Naive B cell (primary cell): ENCODE results near the gene ZNF112. TPM values are rescaled to one million over a fixed set of nuclear protein-coding genes. Genes with fewer than 3 reads are reported as not detected.
"Not testable (repeated sequence)": the region's sequence is repeated elsewhere in the genome, so short reads cannot be mapped to it uniquely, and the experiment has no call there.

Experiments
- ATAC-seq, 2 donors: fragments of 150-1000 bp; cut with Tn5 transposase; 2 replicates each; pipeline ENCODE4 v1.10.0; 2021; ENCODE audit warnings: low read depth in 2 of 2, mild to moderate bottlenecking in 2 of 2, moderate library complexity in 2 of 2
- DNase-seq: peaks from one replicate; pipeline ENCODE4 v3.0.0; 2022
- H3K27ac Mint-ChIP-seq, 6 donors: one replicate each; pipeline ENCODE4 v1.8.0; 2020 to 2022; ENCODE audit warnings: mild to moderate bottlenecking in 6 of 6, mixed read lengths in 6 of 6, moderate library complexity in 5 of 6, inconsistent platforms in 2 of 6
- H3K27me3 Mint-ChIP-seq, 3 donors: one replicate each; pipeline ENCODE4 v1.8.0; 2021 to 2022; ENCODE audit warnings: mixed read lengths in 3 of 3, mild to moderate bottlenecking in 1 of 3
- H3K36me3 Mint-ChIP-seq, 2 donors: one replicate each; pipeline ENCODE4 v1.8.0; 2020 to 2022; ENCODE audit warnings: mixed read lengths in 2 of 2, inconsistent platforms in 1 of 2, mild to moderate bottlenecking in 1 of 2
- H3K4me1 Mint-ChIP-seq, 3 donors: one replicate each; pipeline ENCODE4 v1.8.0; 2020 to 2022; ENCODE audit warnings: mixed read lengths in 3 of 3, inconsistent platforms in 1 of 3, mild to moderate bottlenecking in 1 of 3, moderate library complexity in 1 of 3
- H3K4me3 Mint-ChIP-seq, 8 donors: one replicate each; pipeline ENCODE4 v1.8.0; 2020 to 2022; ENCODE audit warnings: mild to moderate bottlenecking in 8 of 8, mixed read lengths in 8 of 8, moderate library complexity in 8 of 8, inconsistent platforms in 2 of 8
- H3K9me3 Mint-ChIP-seq, 7 donors: one replicate each; pipeline ENCODE4 v1.8.0; 2020 to 2022; ENCODE audit warnings: mixed read lengths in 7 of 7, mild to moderate bottlenecking in 5 of 7, inconsistent platforms in 2 of 7, moderate library complexity in 1 of 7
- polyA plus RNA-seq, 6 donors: library from polyadenylated mRNA; unstranded; fragments of 300-500 nt; fragmentation: Illumina TruSeq; gene quantifications; one replicate each; pipeline ENCODE4 v1.2.3, GENCODE V29; 2021; ENCODE audit warnings: low read depth in 6 of 6

ZNF112 gene
- polyA plus RNA-seq, result 1 to 10 TPM in 1 of 6 donors, under 1 TPM in 4, not detected in 1; 0.12 to 1.0 (median 0.36) TPM

- H3K9me3 Mint-ChIP-seq, result peaks cover 7 to 64% (median 26%) of the 10 kb centered on the region in 7 donors
- ATAC-seq (peak; percentile 53 to 55), DNase-seq (peak; percentile 20)
- H3K27ac Mint-ChIP-seq, result peak within 1 kb of the TSS; percentile 55 to 95 (median 77)
- peaks cover 14 to 19% (median 16%) of the 10 kb centered on the region in 3 donors for H3K4me1 Mint-ChIP-seq
- peaks cover 9 to 11% of the 10 kb centered on the region in 2 donors for H3K36me3 Mint-ChIP-seq
- peaks cover under 1 to 5% (median 2%) of the 10 kb centered on the region in 3 donors for H3K27me3 Mint-ChIP-seq
- H3K4me3 Mint-ChIP-seq, result peak within 1 kb of the TSS; percentile 72 to 94 (median 89)
Observed at GRCh38 chr19:44356383-44357111, at the start of gene ZNF112. TSS of gene ZNF112 (minus strand) at chr19:44356680. CDS start at chr19:44340539, 16,141 bp downstream.

- peak; percentile 85 for DNase-seq
- Mint-ChIP-seq H3K4me3 (peak within 1 kb of the TSS; percentile 89 to 100 (median 98)), H3K4me1 (peaks cover 7 to 17% (median 11%) of the 10 kb centered on the region in 3 donors), H3K27me3 (peaks cover 0 to 22% (median 10%) of the 10 kb centered on the region in 3 donors), H3K36me3 (peaks cover 28 to 35% of the 10 kb centered on the region in 2 donors), H3K27ac (peak within 1 kb of the TSS in 5 of 6 donors; percentile 74 to 95 (median 90)), H3K9me3 (peaks cover 12 to 57% (median 48%) of the 10 kb centered on the region in 7 donors)
- ATAC-seq, result peak; percentile 99
Observed at GRCh38 chr19:44401139-44402115, 44.9 kb upstream of the ZNF112 start, which contains the start of gene ZNF285. TSS of gene ZNF285 (minus strand) at chr19:44401608. CDS start at chr19:44397213, 4,395 bp downstream.

GRCh38 chr19:44389268-44389667, 32.8 kb upstream of the ZNF112 start:
- not testable (repeated sequence) for ATAC-seq, H3K4me1 Mint-ChIP-seq, DNase-seq, H3K4me3 Mint-ChIP-seq, H3K27me3 Mint-ChIP-seq, H3K27ac Mint-ChIP-seq
- H3K36me3 Mint-ChIP-seq, result peaks cover 68 to 78% of the 10 kb centered on the region in 2 donors
- H3K9me3 Mint-ChIP-seq, result peaks cover 13 to 62% (median 45%) of the 10 kb centered on the region in 7 donors

GRCh38 chr19:44374789-44375188, 18.3 kb upstream of the ZNF112 start:
- ATAC-seq (no peak), DNase-seq (no peak)
- no peaks in the 10 kb centered on the region for H3K4me1 Mint-ChIP-seq
- H3K36me3 Mint-ChIP-seq, result peaks cover 15% of the 10 kb centered on the region in 2 donors
- peaks cover 3 to 28% (median 6%) of the 10 kb centered on the region in 3 donors for H3K27me3 Mint-ChIP-seq
- no peak overlapping the region for H3K27ac Mint-ChIP-seq
- H3K4me3 Mint-ChIP-seq, result no peak overlapping the region
- peaks cover 0 to 79% (median 37%) of the 10 kb centered on the region in 7 donors for H3K9me3 Mint-ChIP-seq

GRCh38 chr19:44371815-44372480, 15.5 kb upstream of the ZNF112 start:
- DNase-seq (no peak), ATAC-seq (no peak)
- no peak overlapping the region for H3K27ac Mint-ChIP-seq
- H3K27me3 Mint-ChIP-seq, result peaks cover 14 to 32% (median 16%) of the 10 kb centered on the region in 3 donors
- H3K4me1 Mint-ChIP-seq, result no peaks in the 10 kb centered on the region
- H3K9me3 Mint-ChIP-seq, result peaks cover 4 to 81% (median 33%) of the 10 kb centered on the region in 7 donors
- no peak overlapping the region for H3K4me3 Mint-ChIP-seq
- peaks cover 11 to 28% of the 10 kb centered on the region in 2 donors for H3K36me3 Mint-ChIP-seq

- peaks cover 0 to 14% of the 10 kb centered on the region in 2 donors for H3K36me3 Mint-ChIP-seq
- peaks cover 4 to 70% (median 20%) of the 10 kb centered on the region in 7 donors for H3K9me3 Mint-ChIP-seq
- DNase-seq (no peak), ATAC-seq (no peak)
- H3K27ac Mint-ChIP-seq, result no peak overlapping the region
- H3K4me1 Mint-ChIP-seq, result no peaks in the 10 kb centered on the region
- H3K4me3 Mint-ChIP-seq, result peak overlapping the region in 2 of 8 donors; percentile 36 to 57
- peaks cover 21 to 43% (median 34%) of the 10 kb centered on the region in 3 donors for H3K27me3 Mint-ChIP-seq
Observed at GRCh38 chr19:44367024-44367423, 10.5 kb upstream of the ZNF112 start.

- Mint-ChIP-seq H3K36me3 (peaks cover 10 to 17% of the 10 kb centered on the region in 2 donors), H3K4me1 (peaks cover 5 to 12% (median 11%) of the 10 kb centered on the region in 3 donors), H3K27me3 (no peaks in the 10 kb centered on the region), H3K9me3 (peaks cover under 1 to 55% (median 31%) of the 10 kb centered on the region in 7 donors), H3K4me3 (no peak overlapping the region), H3K27ac (no peak overlapping the region)
- no peak for DNase-seq
- no peak for ATAC-seq
Observed at GRCh38 chr19:44346556-44346955, 9.9 kb downstream of the ZNF112 start.

GRCh38 chr19:44345959-44346358, 10.5 kb downstream of the ZNF112 start:
- H3K36me3 Mint-ChIP-seq, result peaks cover 14 to 18% of the 10 kb centered on the region in 2 donors
- no peak overlapping the region for H3K27ac Mint-ChIP-seq

GRCh38 chr19:44344255-44344654, 12.2 kb downstream of the ZNF112 start:
- ATAC-seq (peak; percentile 93 to 100), DNase-seq (peak; percentile 36)
- Mint-ChIP-seq H3K9me3 (peaks cover 4 to 44% (median 21%) of the 10 kb centered on the region in 7 donors), H3K27ac (peak overlapping the region in 4 of 6 donors; percentile 44 to 94 (median 66)), H3K27me3 (no peaks in the 10 kb centered on the region), H3K36me3 (peaks cover 19 to 21% of the 10 kb centered on the region in 2 donors), H3K4me3 (peak overlapping the region in 3 of 8 donors; percentile 34 to 65 (median 55)), H3K4me1 (peaks cover 5 to 12% (median 11%) of the 10 kb centered on the region in 3 donors)

More at GRCh38 chr19:44345959-44346358, 10.5 kb downstream of the ZNF112 start:
- H3K27me3 Mint-ChIP-seq, result no peaks in the 10 kb centered on the region
- ATAC-seq, result no peak
- peaks cover 5 to 12% (median 11%) of the 10 kb centered on the region in 3 donors for H3K4me1 Mint-ChIP-seq
- H3K9me3 Mint-ChIP-seq, result peaks cover 0 to 52% (median 31%) of the 10 kb centered on the region in 7 donors
- no peak overlapping the region for H3K4me3 Mint-ChIP-seq
- no peak for DNase-seq

- H3K4me1 Mint-ChIP-seq, result peaks cover 5 to 12% (median 11%) of the 10 kb centered on the region in 3 donors
- ATAC-seq (no peak), DNase-seq (no peak)
- H3K27ac Mint-ChIP-seq, result no peak overlapping the region
- no peaks in the 10 kb centered on the region for H3K27me3 Mint-ChIP-seq
- H3K4me3 Mint-ChIP-seq, result no peak overlapping the region
- H3K36me3 Mint-ChIP-seq, result peaks cover 26 to 27% of the 10 kb centered on the region in 2 donors
- H3K9me3 Mint-ChIP-seq, result peaks cover 8 to 44% (median 21%) of the 10 kb centered on the region in 7 donors
Observed at GRCh38 chr19:44341794-44342193, 14.7 kb downstream of the ZNF112 start.

GRCh38 chr19:44334639-44335038, 21.8 kb downstream of the ZNF112 start:
- not testable (repeated sequence) for DNase-seq, ATAC-seq, H3K4me3 Mint-ChIP-seq, H3K27ac Mint-ChIP-seq, H3K4me1 Mint-ChIP-seq, H3K27me3 Mint-ChIP-seq
- H3K36me3 Mint-ChIP-seq, result peaks cover 67 to 68% of the 10 kb centered on the region in 2 donors
- H3K9me3 Mint-ChIP-seq, result peaks cover 25 to 84% (median 63%) of the 10 kb centered on the region in 7 donors

- H3K4me1 Mint-ChIP-seq, result peaks cover 0 to 4% (median 0%) of the 10 kb centered on the region in 3 donors
- DNase-seq, result no peak
- peaks cover 0 to 9% (median 4%) of the 10 kb centered on the region in 3 donors for H3K27me3 Mint-ChIP-seq
- no peak overlapping the region for H3K4me3 Mint-ChIP-seq
- no peak overlapping the region for H3K27ac Mint-ChIP-seq
- peaks cover 29 to 87% (median 76%) of the 10 kb centered on the region in 7 donors for H3K9me3 Mint-ChIP-seq
- ATAC-seq, result no peak
- H3K36me3 Mint-ChIP-seq, result peaks cover 74 to 78% of the 10 kb centered on the region in 2 donors
Observed at GRCh38 chr19:44332145-44332544, 24.3 kb downstream of the ZNF112 start.
